OCI-LY7 (cell line): ENCODE data around the gene RPS6KA2. TPM values are rescaled to one million over a fixed set of nuclear protein-coding genes. Genes with fewer than 3 reads are reported as not detected.

Source experiments
- BruUV-seq: library from RNA; stranded (reverse); fragments of 400-500 nt; replicated peaks from 2 replicates; lab custom pipeline; 2021; lab: Mats Ljungman, UMichigan
- CTCF ChIA-PET: fragments of 300-600 bp; sonication (Branson Sonifier 250); formaldehyde crosslinking; loops from one replicate; lab custom pipeline; 2022; ENCODE audit warnings: antibody characterized with exemption; ENCODE audit not compliant: unreplicated experiment; lab: Charles Lee
- POLR2A ChIA-PET: fragments of 300-600 bp; sonication (Branson Sonifier 250); formaldehyde crosslinking; loops from one replicate; lab custom pipeline; 2022; ENCODE audit warnings: antibody characterized with exemption; lab: Charles Lee
- DNase-seq: peaks from one replicate; pipeline ENCODE4 v3.0.0-alpha.2; 2015; ENCODE audit warnings: low spot score
- H2AFZ ChIP-seq: fragments of 200-600 bp; sonication (generic), shearing (Covaris generic); 2 replicates; pipeline ENCODE4 v1.6.1; 2014; ENCODE audit warnings: mild to moderate bottlenecking, antibody characterized with exemption, low read length, moderate library complexity
- H3K27ac ChIP-seq: fragments of 200-600 bp; sonication (generic); 2 replicates; pipeline ENCODE4 v1.5.1; 2014; ENCODE audit warnings: mixed run types, low read depth, mild to moderate bottlenecking, moderate library complexity, low read length, inconsistent platforms; ENCODE audit not compliant: poor library complexity, severe bottlenecking
- H3K36me3 ChIP-seq: fragments of 200-600 bp; sonication (generic); 2 replicates; pipeline ENCODE4 v1.6.1; 2014; ENCODE audit warnings: mild to moderate bottlenecking, antibody characterized with exemption, low read length, moderate library complexity, mixed read lengths; ENCODE audit not compliant: insufficient read depth
- H3K4me1 ChIP-seq: fragments of 200-600 bp; sonication (generic); 2 replicates; pipeline ENCODE4 v1.5.1; 2014; ENCODE audit warnings: mild to moderate bottlenecking, low read length; ENCODE audit not compliant: insufficient read depth, poor library complexity, severe bottlenecking
- H3K4me2 ChIP-seq: fragments of 200-600 bp; sonication (generic); 2 replicates; pipeline ENCODE4 v1.6.1; 2014; ENCODE audit warnings: mild to moderate bottlenecking, low read length
- H3K4me3 ChIP-seq: fragments of 200-600 bp; sonication (generic); 2 replicates; pipeline ENCODE4 v1.5.1; 2014; ENCODE audit warnings: mild to moderate bottlenecking, low read depth, low read length; ENCODE audit not compliant: poor library complexity, severe bottlenecking
- H3K79me2 ChIP-seq: fragments of 200-600 bp; sonication (generic); 2 replicates; pipeline ENCODE4 v1.6.1; 2016; ENCODE audit warnings: low read depth, mild to moderate bottlenecking, low read length, moderate library complexity, mixed read lengths; ENCODE audit not compliant: insufficient read depth
- H3K9me2 ChIP-seq: fragments of 200-600 bp; sonication (generic); 2 replicates; pipeline ENCODE4 v1.6.1; 2016; ENCODE audit warnings: mild to moderate bottlenecking, low read length, mixed read lengths; ENCODE audit not compliant: insufficient read depth
- H3K9me3 ChIP-seq: fragments of 200-600 bp; sonication (generic); 2 replicates; pipeline ENCODE4 v1.6.1; 2014; ENCODE audit warnings: mild to moderate bottlenecking, mixed run types, low read length, mixed read lengths
- H4K20me1 ChIP-seq: fragments of 200-600 bp; sonication (generic); 2 replicates; pipeline ENCODE4 v1.6.1; 2014; ENCODE audit warnings: mild to moderate bottlenecking, antibody characterized with exemption, low read length, moderate library complexity, mixed read lengths; ENCODE audit not compliant: insufficient read depth
- EZH2phosphoT487 ChIP-seq: fragments of 200-600 bp; sonication (generic); IDR thresholded peaks from 2 replicates; pipeline ENCODE4 v1.6.1; 2018; ENCODE audit warnings: low read depth, borderline replicate concordance, mild to moderate bottlenecking, mixed run types, antibody characterized with exemption, low read length, moderate library complexity, mixed read lengths
- intact Hi-C: fragments of 100-400 bp; cut with micrococcal nuclease; formaldehyde crosslinking; loops from one replicate; pipeline ENCODE4 v1.10.0; 2022; ENCODE audit not compliant: unreplicated experiment
- total RNA-seq, 2 experiments: library from RNA; depleted of rRNA in 1 of 2; stranded (reverse); fragments of >200 nt in 1 of 2; shearing (Covaris generic) in 1 of 2; gene quantifications; 2 replicates each; pipeline ENCODE4 v1.2.3, GENCODE V29; 2014 to 2022
- TF ChIP-seq, protein P1 (sequence below): fragments of 200-600 bp; sonication (generic); conservative IDR thresholded peaks from 2 replicates; pipeline ENCODE4 v1.5.1; 2014; ENCODE audit warnings: mild to moderate bottlenecking, antibody characterized with exemption, low read length, moderate library complexity, mixed read lengths

Gene RPS6KA2
- total RNA-seq, 2 experiments from 2014 or later = 0.69 to 1.9 TPM

DNA sequence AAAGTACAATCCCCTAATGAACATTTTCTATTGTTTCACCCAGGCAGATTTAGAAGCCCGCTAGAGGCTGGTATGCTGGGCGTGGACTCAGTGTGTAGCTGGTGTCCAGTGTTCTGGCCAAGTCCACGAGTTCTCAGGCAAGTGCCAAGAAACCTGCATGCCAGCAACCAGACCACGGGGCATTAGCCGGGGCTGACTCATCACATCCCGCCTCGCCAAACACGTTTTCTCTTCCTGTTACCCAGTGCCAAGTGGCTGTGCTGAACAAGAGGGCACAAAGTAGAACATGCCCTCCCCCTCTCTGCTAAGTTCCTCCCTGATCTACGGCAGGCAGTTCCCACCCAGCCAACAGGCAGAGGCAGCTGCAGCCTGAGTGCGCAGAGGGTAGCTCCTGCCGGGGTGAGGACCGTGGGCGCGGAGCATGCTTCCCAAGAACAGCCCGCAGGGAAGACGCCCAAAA is 70.2 kb downstream of the RPS6KA2 start:
- no TSS peak for BruUV-seq
- H3K9me2 ChIP-seq = no peaks in the 10 kb centered on the region
- H3K4me3 ChIP-seq = no peak overlapping the region
- DNase-seq = no peak
- no peaks in the 10 kb centered on the region for H4K20me1 ChIP-seq
- POLR2A ChIA-PET = no interaction called here
- H3K79me2 ChIP-seq = no peaks in the 10 kb centered on the region
- no peak overlapping the region for H2AFZ ChIP-seq
- no peaks in the 10 kb centered on the region for H3K9me3 ChIP-seq
- H3K36me3 ChIP-seq = no peaks in the 10 kb centered on the region
- TF ChIP-seq, protein P1, sequence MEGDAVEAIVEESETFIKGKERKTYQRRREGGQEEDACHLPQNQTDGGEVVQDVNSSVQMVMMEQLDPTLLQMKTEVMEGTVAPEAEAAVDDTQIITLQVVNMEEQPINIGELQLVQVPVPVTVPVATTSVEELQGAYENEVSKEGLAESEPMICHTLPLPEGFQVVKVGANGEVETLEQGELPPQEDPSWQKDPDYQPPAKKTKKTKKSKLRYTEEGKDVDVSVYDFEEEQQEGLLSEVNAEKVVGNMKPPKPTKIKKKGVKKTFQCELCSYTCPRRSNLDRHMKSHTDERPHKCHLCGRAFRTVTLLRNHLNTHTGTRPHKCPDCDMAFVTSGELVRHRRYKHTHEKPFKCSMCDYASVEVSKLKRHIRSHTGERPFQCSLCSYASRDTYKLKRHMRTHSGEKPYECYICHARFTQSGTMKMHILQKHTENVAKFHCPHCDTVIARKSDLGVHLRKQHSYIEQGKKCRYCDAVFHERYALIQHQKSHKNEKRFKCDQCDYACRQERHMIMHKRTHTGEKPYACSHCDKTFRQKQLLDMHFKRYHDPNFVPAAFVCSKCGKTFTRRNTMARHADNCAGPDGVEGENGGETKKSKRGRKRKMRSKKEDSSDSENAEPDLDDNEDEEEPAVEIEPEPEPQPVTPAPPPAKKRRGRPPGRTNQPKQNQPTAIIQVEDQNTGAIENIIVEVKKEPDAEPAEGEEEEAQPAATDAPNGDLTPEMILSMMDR = no peak
- CTCF ChIA-PET = no interaction called here
- intact Hi-C loops = no loop called here
- H3K27ac ChIP-seq = no peak overlapping the region
- no peaks in the 10 kb centered on the region for H3K4me1 ChIP-seq
- no peak overlapping the region for H3K4me2 ChIP-seq

DNA sequence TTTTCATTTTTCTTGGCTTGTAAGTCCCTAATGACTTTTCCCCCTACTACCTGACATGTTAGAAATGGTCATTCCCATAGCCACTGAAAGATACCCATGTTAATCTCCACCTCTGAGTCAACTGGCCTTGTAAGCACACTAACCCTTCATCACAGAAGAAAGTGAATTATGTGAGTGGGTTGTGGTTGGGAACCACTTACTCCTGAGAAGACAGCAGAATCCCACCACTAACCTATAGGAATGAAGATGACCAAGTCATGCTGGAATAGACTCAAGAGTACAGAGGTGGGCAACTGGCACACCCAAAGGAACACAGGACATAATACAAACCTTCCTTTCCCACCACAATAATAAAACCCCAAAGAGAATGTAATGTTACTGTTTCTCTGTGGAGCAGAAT is 70.7 kb downstream of the RPS6KA2 start:
- Histone ChIP-seq H3K9me2 (no peaks in the 10 kb centered on the region), H2AFZ (no peak overlapping the region), H3K4me1 (no peaks in the 10 kb centered on the region), H3K36me3 (no peaks in the 10 kb centered on the region), H3K4me2 (no peak overlapping the region), H3K79me2 (no peaks in the 10 kb centered on the region), H3K9me3 (no peaks in the 10 kb centered on the region), H4K20me1 (no peaks in the 10 kb centered on the region), H3K4me3 (no peak overlapping the region), H3K27ac (no peak overlapping the region)
- intact Hi-C loops = no loop called here
- ChIA-PET POLR2A (no interaction called here), CTCF (no interaction called here)
- no TSS peak for BruUV-seq
- no peak for DNase-seq
- no peak for TF ChIP-seq EZH2phosphoT487
- TF ChIP-seq, protein P1 = no peak

DNA sequence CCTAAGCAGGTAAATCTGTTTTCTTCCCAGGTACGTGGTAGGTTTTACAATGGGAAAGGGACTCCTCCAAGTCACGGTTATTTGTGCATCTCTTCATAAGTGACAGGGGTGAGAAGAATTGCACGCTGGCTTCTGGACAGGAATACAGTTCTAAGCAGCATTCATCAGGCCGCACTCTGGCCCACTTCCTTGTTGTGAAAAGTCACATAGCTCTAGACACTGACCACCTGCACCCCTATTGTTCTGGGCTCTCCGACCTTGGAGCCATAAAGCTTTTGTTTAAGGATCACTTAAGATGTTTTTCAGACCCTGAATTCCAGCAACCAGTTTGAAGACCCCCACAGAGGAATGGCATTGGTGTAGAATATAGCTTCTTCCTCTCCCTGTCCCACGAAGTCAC is 72.0 kb downstream of the RPS6KA2 start:
- no peaks in the 10 kb centered on the region for H3K79me2 ChIP-seq
- no peaks in the 10 kb centered on the region for H3K9me3 ChIP-seq
- no peaks in the 10 kb centered on the region for H3K9me2 ChIP-seq
- POLR2A ChIA-PET = interaction anchor here (0.6 to 1.0 kb wide), 3 partner anchors 10 to 116 kb away, joined by 3 read pairs; no protein-coding TSS in a partner anchor
- H3K4me3 ChIP-seq = no peak overlapping the region
- no peaks in the 10 kb centered on the region for H3K36me3 ChIP-seq
- CTCF ChIA-PET = no interaction called here
- BruUV-seq = no TSS peak
- no peak for DNase-seq
- no peaks in the 10 kb centered on the region for H4K20me1 ChIP-seq
- H2AFZ ChIP-seq = no peak overlapping the region
- H3K27ac ChIP-seq = no peak overlapping the region
- intact Hi-C loops = no loop called here
- H3K4me1 ChIP-seq = no peaks in the 10 kb centered on the region
- TF ChIP-seq EZH2phosphoT487 = no peak
- TF ChIP-seq, protein P1 = no peak
- H3K4me2 ChIP-seq = no peak overlapping the region
